A673 (cell line): ENCODE measurements around the gene HMGB2. TPM values are rescaled to one million over a fixed set of nuclear protein-coding genes. Genes with fewer than 3 reads are reported as not detected.

Experiments
- BruUV-seq: library from RNA; stranded (reverse); fragments of 400-500 nt; replicated peaks from 2 replicates; lab custom pipeline; 2021; lab: Mats Ljungman, UMichigan
- CTCF ChIA-PET: fragments of 300-600 bp; sonication (Branson Sonifier 250); formaldehyde crosslinking; loops from one replicate; lab custom pipeline; 2022; ENCODE audit warnings: antibody characterized with exemption; lab: Charles Lee
- POLR2A ChIA-PET: fragments of 300-600 bp; sonication (Branson Sonifier 250); formaldehyde crosslinking; loops from one replicate; lab custom pipeline; 2022; ENCODE audit warnings: antibody characterized with exemption; ENCODE audit not compliant: low non-redundant PET; lab: Charles Lee
- DNase-seq: peaks from one replicate; pipeline ENCODE4 v3.0.0-alpha.2; 2015; ENCODE audit warnings: low spot score
- H3K27ac ChIP-seq: fragments of 200-600 bp; sonication (generic); 2 replicates; pipeline ENCODE4 v1.5.1; 2016; ENCODE audit warnings: mixed run types, low read depth, mild to moderate bottlenecking, mixed read lengths, antibody characterized with exemption, low read length; ENCODE audit not compliant: poor library complexity, severe bottlenecking
- H3K27me3 ChIP-seq: fragments of 200-600 bp; sonication (generic); replicated peaks from 2 replicates; pipeline ENCODE4 v1.6.1; 2017; ENCODE audit warnings: mixed run types, low read depth, mild to moderate bottlenecking, mixed read lengths, antibody characterized with exemption, low read length; ENCODE audit not compliant: insufficient read depth, poor library complexity
- H3K36me3 ChIP-seq: fragments of 200-600 bp; sonication (generic); 2 replicates; pipeline ENCODE4 v1.6.1; 2016; ENCODE audit warnings: mixed run types, mild to moderate bottlenecking, mixed read lengths, antibody characterized with exemption, low read length; ENCODE audit not compliant: insufficient read depth, poor library complexity, severe bottlenecking
- H3K4me1 ChIP-seq: fragments of 200-600 bp; sonication (generic); 2 replicates; pipeline ENCODE4 v1.6.1; 2017; ENCODE audit warnings: mixed run types, mild to moderate bottlenecking, mixed read lengths, antibody characterized with exemption, low read length; ENCODE audit not compliant: insufficient read depth, poor library complexity, severe bottlenecking
- H3K4me3 ChIP-seq: fragments of 200-600 bp; sonication (generic); 2 replicates; pipeline ENCODE4 v1.5.1; 2016; ENCODE audit warnings: low read depth, mixed run types, mild to moderate bottlenecking, mixed read lengths, low read length; ENCODE audit not compliant: poor library complexity, severe bottlenecking
- H3K9me3 ChIP-seq: fragments of 200-600 bp; sonication (generic); 2 replicates; pipeline ENCODE4 v1.6.1; 2016; ENCODE audit warnings: mixed run types, low read depth, mild to moderate bottlenecking, mixed read lengths, antibody characterized with exemption, low read length; ENCODE audit not compliant: poor library complexity, severe bottlenecking
- EZH2 ChIP-seq: fragments of 200-600 bp; sonication (generic); IDR thresholded peaks from 2 replicates; pipeline ENCODE4 v1.6.1; 2017; ENCODE audit warnings: borderline replicate concordance, low read depth, mild to moderate bottlenecking, mixed read lengths, antibody characterized with exemption, low read length; ENCODE audit not compliant: poor library complexity, severe bottlenecking
- intact Hi-C: fragments of 100-400 bp; cut with micrococcal nuclease; formaldehyde crosslinking; loops from one replicate; pipeline ENCODE4 v1.10.0; 2022; ENCODE audit not compliant: unreplicated experiment
- total RNA-seq: library from RNA; stranded (reverse); gene quantifications from 2 replicates; pipeline ENCODE4 v1.2.3, GENCODE V29; 2021
- TF ChIP-seq, protein P1 (sequence below): fragments of 300-800, 200-600 bp; sonication (generic); conservative IDR thresholded peaks from 2 replicates; pipeline ENCODE4 v1.5.1; 2017; ENCODE audit warnings: low read depth, mild to moderate bottlenecking, antibody characterized with exemption, low read length, moderate library complexity, mixed read lengths

Gene HMGB2
- total RNA-seq, 1 experiment from 2014 or later: 392 TPM

DNA sequence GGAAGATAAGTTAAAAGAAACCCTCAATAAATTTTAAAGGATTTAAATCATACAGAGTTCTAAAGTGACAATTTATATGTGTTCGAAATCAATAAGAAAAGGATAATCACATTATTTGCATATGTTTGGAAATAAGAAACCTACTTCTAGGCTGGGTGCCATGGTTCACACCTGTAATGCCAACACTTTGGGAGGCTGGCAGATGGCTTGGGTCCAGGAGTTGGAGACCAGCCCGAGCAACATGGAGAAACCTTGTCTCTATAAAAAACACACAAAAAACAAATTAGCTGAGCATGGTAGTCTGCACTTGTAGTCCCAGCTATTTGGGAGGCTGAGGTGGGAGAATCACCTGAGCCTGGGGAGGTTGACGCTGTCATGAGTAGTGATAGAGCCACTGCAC, 28.5 kb upstream of the HMGB2 start:
- H3K27ac ChIP-seq: no peak overlapping the region
- no peak for TF ChIP-seq EZH2
- TF ChIP-seq, protein P1, sequence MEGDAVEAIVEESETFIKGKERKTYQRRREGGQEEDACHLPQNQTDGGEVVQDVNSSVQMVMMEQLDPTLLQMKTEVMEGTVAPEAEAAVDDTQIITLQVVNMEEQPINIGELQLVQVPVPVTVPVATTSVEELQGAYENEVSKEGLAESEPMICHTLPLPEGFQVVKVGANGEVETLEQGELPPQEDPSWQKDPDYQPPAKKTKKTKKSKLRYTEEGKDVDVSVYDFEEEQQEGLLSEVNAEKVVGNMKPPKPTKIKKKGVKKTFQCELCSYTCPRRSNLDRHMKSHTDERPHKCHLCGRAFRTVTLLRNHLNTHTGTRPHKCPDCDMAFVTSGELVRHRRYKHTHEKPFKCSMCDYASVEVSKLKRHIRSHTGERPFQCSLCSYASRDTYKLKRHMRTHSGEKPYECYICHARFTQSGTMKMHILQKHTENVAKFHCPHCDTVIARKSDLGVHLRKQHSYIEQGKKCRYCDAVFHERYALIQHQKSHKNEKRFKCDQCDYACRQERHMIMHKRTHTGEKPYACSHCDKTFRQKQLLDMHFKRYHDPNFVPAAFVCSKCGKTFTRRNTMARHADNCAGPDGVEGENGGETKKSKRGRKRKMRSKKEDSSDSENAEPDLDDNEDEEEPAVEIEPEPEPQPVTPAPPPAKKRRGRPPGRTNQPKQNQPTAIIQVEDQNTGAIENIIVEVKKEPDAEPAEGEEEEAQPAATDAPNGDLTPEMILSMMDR: no peak
- H3K4me1 ChIP-seq: peaks cover 11% of the 10 kb centered on the region
- intact Hi-C loops: no loop called here
- BruUV-seq: no TSS peak
- H3K27me3 ChIP-seq: no peaks in the 10 kb centered on the region
- no peaks in the 10 kb centered on the region for H3K36me3 ChIP-seq
- POLR2A ChIA-PET: no interaction called here
- no peaks in the 10 kb centered on the region for H3K9me3 ChIP-seq
- no peak overlapping the region for H3K4me3 ChIP-seq
- DNase-seq: no peak
- CTCF ChIA-PET: interaction anchor here (0.7 kb wide), 1 partner anchor 61 kb away, joined by 4 read pairs; no protein-coding TSS in a partner anchor

DNA sequence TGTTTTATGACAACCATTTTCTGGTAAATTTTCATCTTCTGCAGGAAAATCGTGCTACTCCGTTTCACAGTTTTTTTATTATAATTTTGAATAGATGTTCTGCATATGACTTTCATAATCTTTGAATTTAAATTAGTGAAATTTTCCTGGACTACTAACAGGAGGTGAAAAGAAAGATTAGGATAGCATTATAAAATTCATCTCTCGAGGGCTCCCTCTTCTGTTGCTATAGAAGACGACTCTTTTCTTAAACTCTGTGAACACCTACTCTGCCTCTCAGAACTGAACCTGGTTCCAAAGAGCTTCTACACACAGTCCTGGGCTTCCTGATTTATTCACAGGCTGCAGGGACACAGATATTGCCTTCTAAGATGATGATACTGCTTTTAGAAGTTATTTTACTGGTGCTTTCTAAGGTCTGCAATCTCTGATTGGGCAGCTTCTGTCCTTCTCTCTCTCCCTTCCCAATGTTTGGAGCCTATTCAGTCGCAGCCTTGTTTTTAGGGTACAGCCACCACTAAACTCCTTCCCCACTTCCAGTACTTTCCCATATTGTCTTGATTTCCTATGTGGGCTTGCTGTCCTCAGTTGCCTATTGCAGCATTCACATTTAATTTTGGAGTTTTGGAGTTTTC, 26.5 kb upstream of the HMGB2 start:
- Histone ChIP-seq H3K4me1 (peaks cover 6% of the 10 kb centered on the region), H3K27ac (no peak overlapping the region), H3K36me3 (no peaks in the 10 kb centered on the region), H3K4me3 (no peak overlapping the region), H3K9me3 (no peaks in the 10 kb centered on the region), H3K27me3 (no peaks in the 10 kb centered on the region)
- ChIA-PET CTCF (interaction anchor here (0.5 kb wide), 1 partner anchor 347 kb away, joined by 6 read pairs; no protein-coding TSS in a partner anchor), POLR2A (no interaction called here)
- intact Hi-C loops: no loop called here
- peak; percentile 46 for DNase-seq
- no TSS peak for BruUV-seq
- TF ChIP-seq, protein P1: peak; percentile 62
- no peak for TF ChIP-seq EZH2

DNA sequence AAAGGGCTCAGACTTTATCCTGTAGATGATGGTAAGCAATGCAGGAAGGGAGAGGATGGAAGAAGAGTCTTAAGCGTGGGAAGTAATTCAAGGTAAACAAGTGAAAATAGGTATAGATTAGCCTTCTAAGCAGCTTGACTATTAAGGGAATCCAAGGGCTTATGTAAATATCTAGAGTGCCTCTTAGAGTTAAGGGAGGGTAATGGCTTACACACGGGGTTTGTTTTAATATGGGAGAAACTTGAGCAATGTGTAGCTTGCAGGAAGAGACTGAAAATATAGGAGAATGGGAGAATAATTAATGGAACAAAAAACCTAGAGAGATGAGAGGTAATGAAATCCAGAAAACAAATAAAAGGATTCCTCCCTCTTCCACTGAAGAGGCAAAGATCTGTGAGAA, 23.8 kb upstream of the HMGB2 start:
- intact Hi-C loops: no loop called here
- Histone ChIP-seq H3K4me3 (no peak overlapping the region), H3K9me3 (no peaks in the 10 kb centered on the region), H3K27me3 (no peaks in the 10 kb centered on the region), H3K36me3 (no peaks in the 10 kb centered on the region), H3K27ac (no peak overlapping the region), H3K4me1 (peaks cover 6% of the 10 kb centered on the region)
- TF ChIP-seq, protein P1: no peak
- no peak for TF ChIP-seq EZH2
- ChIA-PET CTCF (no interaction called here), POLR2A (no interaction called here)
- no peak for DNase-seq
- no TSS peak for BruUV-seq
